GM18498 (cell line): ENCODE data around the gene HOXD4.

Experiments
- ATAC-seq: cut with Tn5 transposase; IDR thresholded peaks from one replicate; pipeline ENCODE4 v1.9.1; 2021; ENCODE audit warnings: mild to moderate bottlenecking, moderate library complexity; ENCODE audit not compliant: unreplicated experiment

Gene HOXD4

GRCh38 chr2:176156807-176157498, 5.6 kb downstream of the HOXD4 start, which contains the start of gene HOXD3:
Gene HOXD3, plus strand, starts transcription at chr2:176157307. Its CDS starts 11,808 bp downstream, at chr2:176169115.
- ATAC-seq, result no peak

GRCh38 chr2:176157499-176158185, 6.3 kb downstream of the HOXD4 start:
- ATAC-seq, result no peak

GRCh38 chr2:176158186-176158591, 6.8 kb downstream of the HOXD4 start:
- no peak for ATAC-seq

GRCh38 chr2:176158855-176159662, 7.7 kb downstream of the HOXD4 start:
- no peak for ATAC-seq

GRCh38 chr2:176159663-176160250, 8.4 kb downstream of the HOXD4 start:
- no peak for ATAC-seq

GRCh38 chr2:176160251-176160985, 9.1 kb downstream of the HOXD4 start:
- no peak for ATAC-seq

GRCh38 chr2:176160986-176161824, 9.9 kb downstream of the HOXD4 start:
- no peak for ATAC-seq

GRCh38 chr2:176161825-176162626, 10.7 kb downstream of the HOXD4 start:
- ATAC-seq, result no peak

- no peak for ATAC-seq
Measured at GRCh38 chr2:176162911-176163671, 11.7 kb downstream of the HOXD4 start.

GRCh38 chr2:176163672-176164056, 12.3 kb downstream of the HOXD4 start:
- ATAC-seq, result no peak

- ATAC-seq, result no peak
Measured at GRCh38 chr2:176164201-176164600, 12.9 kb downstream of the HOXD4 start.

- ATAC-seq, result no peak
Measured at GRCh38 chr2:176164611-176165369, 13.4 kb downstream of the HOXD4 start.

- no peak for ATAC-seq
Measured at GRCh38 chr2:176165370-176166050, 14.2 kb downstream of the HOXD4 start.

- no peak for ATAC-seq
Measured at GRCh38 chr2:176166272-176166671, 14.9 kb downstream of the HOXD4 start.

GRCh38 chr2:176167398-176167797, 16.0 kb downstream of the HOXD4 start:
- ATAC-seq, result no peak

- no peak for ATAC-seq
Measured at GRCh38 chr2:176169181-176169580, 17.8 kb downstream of the HOXD4 start.

GRCh38 chr2:176169711-176170110, 18.4 kb downstream of the HOXD4 start:
- no peak for ATAC-seq
